Activated T-cell treated with anti-CD3 and anti-CD28 coated beads for 1 hour (primary cell): ENCODE measurements around the gene USF2.

Source experiments
- DNase-seq: peaks from one replicate; pipeline ENCODE4 v3.0.0-alpha.2; 2020; ENCODE audit warnings: low read depth

USF2 gene

GRCh38 chr19:35246466-35247092, 22.2 kb upstream of the USF2 start:
- no peak for DNase-seq

- DNase-seq = peak; percentile 50
These were observed 21.0 kb upstream of the USF2 start for GRCh38 chr19:35247526-35248309.

DNA sequence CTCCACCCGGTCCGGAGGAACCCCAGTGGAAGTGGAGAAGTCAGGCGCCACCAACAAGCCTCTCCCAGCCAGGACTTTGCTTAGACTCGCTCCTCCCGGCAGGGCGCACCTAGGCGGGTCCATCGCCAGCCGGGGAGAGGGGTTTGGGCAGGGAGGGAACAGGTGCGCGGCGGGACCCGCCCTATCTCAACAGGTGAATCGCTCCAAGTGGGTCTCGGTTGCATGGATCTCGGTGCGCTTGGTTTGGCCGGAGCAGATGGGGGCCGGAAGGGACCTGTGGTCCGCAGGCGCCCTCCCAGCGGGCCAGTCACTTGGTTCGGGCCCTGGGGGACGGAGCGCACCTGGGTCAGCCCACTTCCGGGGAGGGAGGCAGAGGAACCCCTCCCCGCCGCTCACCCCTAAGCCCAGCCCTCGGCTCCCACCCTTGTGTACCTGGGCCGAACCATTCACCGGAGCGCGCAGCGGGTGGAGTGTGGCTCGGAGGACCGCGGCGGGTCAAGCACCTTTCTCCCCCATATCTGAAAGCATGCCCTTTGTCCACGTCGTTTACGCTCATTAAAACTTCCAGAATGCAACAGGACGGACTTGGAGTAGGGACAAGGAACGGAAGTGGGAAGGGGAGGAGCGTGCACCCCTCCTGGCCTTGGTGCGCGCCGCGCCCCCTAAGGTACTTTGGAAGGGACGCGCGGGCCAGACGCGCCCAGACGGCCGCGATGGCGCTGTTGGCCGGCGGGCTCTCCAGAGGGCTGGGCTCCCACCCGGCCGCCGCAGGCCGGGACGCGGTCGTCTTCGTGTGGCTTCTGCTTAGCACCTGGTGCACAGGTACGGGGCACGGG, 20.2 kb upstream of the USF2 start, which contains the start of gene LSR:
LSR (plus strand) TSS at position 693 of the 836 bp plus-strand sequence; CDS start at position 714, 21 bp downstream.
- peak; percentile 71 for DNase-seq

- DNase-seq = no peak
These were observed 19.5 kb upstream of the USF2 start for GRCh38 chr19:35249146-35249847.

DNA sequence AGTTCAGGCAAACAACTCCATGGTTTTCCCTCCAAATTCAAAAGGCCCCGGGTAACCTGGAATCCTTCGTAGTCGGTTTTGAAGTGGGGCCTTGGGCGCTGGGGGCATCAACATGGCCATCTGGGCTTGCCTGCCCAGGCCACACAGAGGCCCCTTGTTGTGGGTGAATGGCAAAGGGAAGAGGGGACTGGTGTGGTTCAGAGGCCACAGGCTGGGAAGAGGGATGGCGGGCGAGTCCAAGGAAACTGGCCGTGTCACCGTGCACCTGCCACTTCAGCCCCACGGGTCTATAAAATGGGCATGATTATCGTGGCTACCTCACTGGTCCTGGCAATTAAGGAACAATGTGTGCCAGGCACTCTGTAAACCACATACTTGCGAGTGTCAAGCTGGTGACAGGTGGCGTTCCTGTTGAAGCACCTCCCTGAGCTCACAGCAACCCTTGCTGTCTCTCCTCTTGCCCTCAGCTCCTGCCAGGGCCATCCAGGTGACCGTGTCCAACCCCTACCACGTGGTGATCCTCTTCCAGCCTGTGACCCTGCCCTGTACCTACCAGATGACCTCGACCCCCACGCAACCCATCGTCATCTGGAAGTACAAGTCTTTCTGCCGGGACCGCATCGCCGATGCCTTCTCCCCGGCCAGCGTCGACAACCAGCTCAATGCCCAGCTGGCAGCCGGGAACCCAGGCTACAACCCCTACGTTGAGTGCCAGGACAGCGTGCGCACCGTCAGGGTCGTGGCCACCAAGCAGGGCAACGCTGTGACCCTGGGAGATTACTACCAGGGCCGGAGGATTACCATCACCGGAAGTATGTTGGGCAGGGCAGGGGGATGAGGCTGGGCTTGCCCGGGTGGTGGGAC, 18.7 kb upstream of the USF2 start:
- no peak for DNase-seq

DNA sequence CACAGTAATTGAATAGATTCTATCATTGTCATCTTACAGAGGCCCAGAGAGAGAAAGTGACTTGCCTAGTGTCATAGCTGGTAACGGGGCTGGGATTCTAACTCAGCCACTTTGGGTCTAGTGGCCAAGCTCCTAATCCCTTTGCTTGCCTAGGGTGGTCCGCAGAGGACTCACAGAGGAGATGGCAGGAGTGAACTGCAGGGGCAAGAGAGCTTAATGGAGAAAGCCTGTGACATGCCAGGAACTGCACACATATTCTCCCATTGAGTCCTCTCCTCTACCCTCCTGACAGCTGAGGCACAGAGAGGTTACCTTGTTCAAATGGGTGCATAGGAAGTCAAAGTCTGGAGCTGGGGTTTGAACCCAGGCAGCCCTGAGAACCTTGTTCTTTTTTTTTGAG, 17.3 kb upstream of the USF2 start:
- DNase-seq = no peak

GRCh38 chr19:35253316-35254286, 15.2 kb upstream of the USF2 start:
- no peak for DNase-seq

DNA sequence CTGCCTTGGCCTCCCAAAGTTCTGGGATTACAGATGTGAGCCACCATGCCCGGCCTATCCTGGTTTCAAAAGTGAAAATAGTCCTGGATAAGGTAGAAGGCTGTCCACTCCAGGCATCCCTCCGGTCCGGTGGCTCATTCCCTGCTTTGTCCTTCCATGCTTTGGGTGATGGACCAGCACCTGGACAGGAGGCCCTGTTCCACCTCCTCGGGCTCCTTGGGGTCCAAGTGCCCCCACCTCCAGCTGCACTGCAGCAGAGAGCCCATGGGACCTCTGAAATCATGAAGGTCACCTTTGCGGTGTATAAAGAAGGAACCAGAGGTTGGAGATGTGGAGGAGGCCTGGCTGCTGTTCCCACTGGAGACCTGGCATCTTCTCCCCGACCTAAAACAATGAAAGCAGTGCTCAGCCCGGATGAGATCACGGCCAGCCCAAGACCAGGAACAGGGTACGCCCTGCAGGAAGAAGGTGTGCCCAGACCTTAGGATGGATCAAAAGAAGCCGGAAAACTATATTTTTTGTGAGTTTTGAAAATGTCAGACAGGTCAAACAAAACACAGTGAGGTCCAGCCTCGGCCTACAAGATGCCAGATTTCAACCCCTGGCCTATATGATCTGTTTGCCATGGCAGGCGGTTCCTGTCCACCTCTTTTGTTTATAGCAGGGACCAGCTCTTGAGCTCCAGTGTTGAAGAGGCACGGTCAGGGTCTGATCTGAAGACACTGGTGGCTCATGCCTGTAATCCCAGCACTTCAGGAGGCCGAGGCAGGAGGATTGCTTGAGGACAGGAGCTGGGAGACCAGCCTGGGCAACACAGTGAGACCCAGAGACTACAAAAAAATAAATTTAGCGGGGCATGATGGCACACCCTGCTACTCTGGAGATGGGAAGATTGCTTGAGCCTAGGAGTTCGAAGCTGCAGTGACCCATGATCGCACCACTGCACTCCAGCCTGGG, 14.1 kb upstream of the USF2 start:
- DNase-seq = no peak

DNA sequence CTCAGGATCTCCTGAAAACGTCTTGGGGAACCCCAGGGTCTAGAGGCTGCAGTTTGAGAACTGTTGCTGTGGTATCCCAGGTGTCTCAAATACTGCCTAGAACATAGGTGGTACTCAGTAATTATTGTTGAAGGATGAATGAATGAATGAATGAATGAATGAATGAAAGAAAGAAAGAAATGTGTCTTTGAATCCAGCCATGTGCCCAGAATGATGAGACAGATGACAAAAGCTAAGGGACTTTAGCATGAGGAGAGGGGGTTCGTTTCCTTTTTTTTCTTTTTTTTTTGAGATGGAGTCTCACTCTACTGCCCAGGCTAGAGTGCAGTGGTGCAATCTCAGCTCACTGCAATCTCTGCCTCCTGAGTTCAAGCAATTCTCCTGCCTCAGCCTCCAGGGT, 12.2 kb upstream of the USF2 start:
- DNase-seq = no peak

DNA sequence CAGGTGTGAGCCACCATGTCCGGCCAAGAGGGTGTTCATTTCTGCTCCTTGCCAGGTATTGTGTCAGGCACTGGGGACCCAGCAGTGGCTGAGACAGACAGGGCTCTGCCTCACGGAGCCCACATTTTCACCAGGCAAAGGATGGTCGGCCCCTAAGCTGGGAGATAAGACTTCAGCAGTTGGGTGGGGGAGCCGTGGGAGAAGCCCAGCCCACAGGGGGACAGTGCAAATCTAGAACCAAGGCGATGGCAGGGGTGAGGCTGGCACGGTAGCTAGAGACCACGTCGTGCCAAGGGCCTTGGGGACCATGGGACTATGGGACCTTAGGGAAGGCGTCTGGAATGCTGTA, 11.7 kb upstream of the USF2 start:
- DNase-seq = no peak

DNA sequence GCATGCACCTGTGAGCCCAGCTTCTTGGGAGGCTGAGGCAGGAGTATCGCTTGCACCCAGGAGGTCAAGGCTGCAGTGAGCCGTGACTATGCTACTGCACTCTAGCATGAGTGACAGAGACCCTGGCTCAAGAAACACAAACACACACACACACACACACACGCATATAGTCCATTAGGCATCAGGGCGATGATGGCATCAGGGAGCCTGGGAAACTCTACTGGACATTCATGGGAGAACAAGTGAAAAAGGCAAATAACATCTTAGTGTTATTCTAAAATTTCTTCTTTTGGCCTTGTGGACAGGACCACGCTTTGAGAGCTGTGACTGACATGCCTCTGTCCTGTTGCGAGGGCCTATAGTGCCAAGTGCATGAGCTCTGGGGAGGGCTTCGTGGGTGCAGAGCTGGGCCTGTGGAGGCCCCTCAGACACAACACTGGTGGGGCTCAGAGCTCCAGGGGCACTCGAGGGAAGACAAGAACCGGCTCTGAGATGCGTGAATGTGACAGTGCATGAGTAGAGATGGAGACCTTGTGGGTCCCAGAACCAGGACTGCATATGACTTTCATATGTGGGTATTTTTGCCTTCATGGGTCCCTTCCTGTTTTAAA, 8.0 kb upstream of the USF2 start:
- no peak for DNase-seq

- DNase-seq = no peak
These were observed 7.2 kb upstream of the USF2 start for GRCh38 chr19:35261356-35262100.

DNA sequence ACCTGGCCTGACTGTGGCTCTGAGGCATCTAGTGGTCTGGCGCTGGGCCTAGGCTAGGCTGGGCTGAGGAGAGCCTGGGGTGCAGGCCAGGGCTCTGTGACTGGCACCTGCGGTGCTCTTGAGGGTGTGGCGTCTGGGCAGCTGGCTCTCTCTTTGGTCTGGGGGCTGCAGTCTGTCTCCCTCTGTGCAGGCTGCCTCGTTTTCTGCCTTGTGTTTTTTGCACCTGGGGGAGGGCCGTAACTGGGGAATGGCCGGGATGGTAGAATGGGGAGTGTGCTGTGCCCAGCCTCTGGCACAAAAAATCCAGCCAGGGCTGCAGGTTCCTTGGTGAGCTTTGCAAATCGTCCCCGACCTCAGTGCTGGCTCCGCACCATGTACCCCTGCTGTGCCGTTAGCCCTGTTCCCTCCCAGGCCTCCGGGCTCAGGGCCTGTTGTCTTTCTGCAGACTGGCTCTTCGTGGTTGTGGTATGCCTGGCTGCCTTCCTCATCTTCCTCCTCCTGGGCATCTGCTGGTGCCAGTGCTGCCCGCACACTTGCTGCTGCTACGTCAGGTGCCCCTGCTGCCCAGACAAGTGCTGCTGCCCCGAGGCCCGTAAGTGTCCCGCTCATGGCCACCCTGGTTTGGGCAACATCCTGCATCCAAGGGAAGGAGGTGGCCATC, 6.5 kb upstream of the USF2 start:
- no peak for DNase-seq

DNA sequence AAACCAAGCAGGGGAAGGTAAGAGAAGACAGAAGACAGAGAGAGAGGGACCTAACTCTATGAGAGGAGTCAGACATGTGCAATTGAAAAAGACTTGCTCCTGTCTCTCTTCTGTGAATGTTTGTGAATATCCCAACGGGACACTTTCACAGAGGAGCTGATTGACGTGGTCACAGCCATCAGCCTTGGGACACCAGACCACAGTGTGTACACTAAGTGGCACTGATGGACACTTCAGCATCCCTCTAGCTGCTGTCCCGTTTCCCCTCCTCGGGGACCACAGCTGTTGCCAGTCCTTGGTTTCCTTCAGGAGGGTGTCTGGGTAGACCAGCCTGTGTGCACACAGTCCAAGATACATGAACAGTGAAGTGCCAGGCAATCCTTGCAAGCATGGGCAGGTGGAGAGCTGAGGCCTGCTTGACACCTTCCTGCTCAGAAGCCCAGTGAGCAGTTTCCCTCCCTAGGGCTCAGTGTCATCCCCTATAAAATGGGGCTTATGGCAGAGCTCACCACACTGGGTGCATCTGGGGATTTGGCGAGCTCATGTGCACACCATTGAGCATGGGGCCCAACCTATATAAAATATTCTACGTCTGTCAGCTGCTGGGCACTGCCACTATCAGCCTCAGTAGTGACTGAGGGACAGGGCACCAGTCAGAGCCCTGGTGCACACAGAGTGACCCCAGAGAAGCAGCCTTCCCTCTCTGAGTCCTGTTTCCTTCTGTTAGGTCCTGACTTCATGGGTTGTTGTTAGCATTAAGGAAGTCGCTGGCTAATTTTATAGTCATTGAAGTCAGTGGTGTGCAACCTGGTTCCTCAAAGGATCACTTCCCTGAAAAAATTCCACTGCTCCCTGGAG, 4.3 kb upstream of the USF2 start:
- DNase-seq = no peak

DNA sequence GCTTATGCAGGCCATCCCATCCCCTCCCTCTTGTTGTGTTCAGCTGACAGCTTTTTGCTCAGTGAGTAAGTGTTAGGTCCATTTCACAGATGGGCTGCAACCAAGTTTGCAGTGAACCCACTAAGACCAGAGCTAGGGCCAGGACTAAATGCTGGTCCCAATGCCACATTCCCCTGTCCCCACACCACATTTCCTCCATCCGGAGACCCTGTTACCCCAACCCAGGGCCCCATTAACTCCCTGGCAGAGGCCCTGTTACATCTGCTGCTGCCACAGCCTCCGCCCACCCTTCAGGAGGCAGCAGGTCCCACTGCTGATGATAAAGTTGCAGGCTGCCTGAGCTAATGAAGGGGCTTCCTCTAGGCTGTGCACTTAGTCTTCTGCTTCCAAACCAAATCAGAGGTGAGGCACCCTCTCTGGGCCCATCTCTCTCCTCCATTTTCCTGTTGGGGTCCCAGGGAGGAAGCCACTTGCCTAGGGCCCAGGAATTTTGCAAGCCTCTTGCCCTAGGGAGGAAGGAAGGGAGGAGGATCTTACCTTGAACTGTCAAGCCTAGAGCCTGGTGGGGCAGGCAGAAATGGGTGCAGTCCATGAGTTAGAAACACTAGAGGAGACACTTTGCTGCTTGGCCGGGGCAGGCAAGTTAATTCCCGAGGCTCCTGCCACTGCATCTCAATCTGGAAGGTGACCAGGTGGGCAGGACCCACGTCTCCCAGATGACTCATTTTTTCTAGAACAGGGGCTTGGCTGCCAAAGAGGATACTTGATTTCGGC, 3.4 kb upstream of the USF2 start:
- DNase-seq = no peak
